ENCODE results near the gene CAMSAP2.
"Not testable (repeated sequence)": the region's sequence is repeated elsewhere in the genome, so short reads cannot be mapped to it uniquely, and the experiment has no call there.

Gene CAMSAP2

DNA sequence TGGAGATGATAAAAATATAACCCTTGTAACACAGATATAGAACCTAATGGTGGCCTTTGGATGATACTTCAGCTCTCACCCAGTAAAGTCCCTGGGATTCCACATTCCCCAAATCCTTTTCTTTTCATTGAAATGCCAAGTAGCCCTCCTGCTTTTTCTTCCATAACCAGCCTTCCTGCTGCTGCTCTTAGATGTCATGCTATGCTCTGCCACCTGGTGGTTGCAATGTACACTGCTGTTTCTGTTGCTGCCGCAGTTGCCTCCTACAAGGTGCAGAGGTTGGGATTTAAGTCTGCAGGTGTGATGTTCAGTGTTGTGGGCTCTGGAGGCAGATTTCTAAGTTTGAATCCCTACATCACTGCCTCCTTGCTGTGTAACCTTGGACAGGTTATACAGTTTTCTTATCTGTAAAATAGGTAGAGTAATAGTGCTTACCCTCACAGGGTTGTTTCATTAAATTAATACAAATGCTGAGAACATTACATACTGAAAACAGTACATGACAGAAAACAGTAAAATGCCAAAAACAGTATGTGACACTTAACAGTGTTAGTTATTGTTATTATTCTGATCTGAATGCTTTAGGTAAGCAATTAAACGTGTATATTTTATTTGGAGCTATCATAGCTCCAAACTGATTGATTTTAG, 64.3 kb downstream of the CAMSAP2 start:
- peak; percentile 71 for DNase-seq
- in situ Hi-C loops (cut with HindIII; ENCODE audit: low pct_ligation_motif_present, low sequenced_read_pairs), result no loop called here

GRCh38 chr1:200805719-200806118, 67.0 kb downstream of the CAMSAP2 start:
- Histone ChIP-seq H3K36me3 (replicated peaks) (peaks cover 6% of the 10 kb centered on the region), H3K27ac (no peak overlapping the region), H3K4me3 (ENCODE audit: low read depth, low read length) (no peak overlapping the region), H3K27me3 (replicated peaks) (no peaks in the 10 kb centered on the region)
- DNase-seq, result no peak
- in situ Hi-C loops (cut with HindIII; ENCODE audit: low pct_ligation_motif_present, low sequenced_read_pairs), result no loop called here
- TF ChIP-seq, protein P1, sequence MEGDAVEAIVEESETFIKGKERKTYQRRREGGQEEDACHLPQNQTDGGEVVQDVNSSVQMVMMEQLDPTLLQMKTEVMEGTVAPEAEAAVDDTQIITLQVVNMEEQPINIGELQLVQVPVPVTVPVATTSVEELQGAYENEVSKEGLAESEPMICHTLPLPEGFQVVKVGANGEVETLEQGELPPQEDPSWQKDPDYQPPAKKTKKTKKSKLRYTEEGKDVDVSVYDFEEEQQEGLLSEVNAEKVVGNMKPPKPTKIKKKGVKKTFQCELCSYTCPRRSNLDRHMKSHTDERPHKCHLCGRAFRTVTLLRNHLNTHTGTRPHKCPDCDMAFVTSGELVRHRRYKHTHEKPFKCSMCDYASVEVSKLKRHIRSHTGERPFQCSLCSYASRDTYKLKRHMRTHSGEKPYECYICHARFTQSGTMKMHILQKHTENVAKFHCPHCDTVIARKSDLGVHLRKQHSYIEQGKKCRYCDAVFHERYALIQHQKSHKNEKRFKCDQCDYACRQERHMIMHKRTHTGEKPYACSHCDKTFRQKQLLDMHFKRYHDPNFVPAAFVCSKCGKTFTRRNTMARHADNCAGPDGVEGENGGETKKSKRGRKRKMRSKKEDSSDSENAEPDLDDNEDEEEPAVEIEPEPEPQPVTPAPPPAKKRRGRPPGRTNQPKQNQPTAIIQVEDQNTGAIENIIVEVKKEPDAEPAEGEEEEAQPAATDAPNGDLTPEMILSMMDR (IDR thresholded peaks at IDR 0.05; ENCODE audit: low read depth, low read length, missing control alignments), result no peak

More for the DNA sequence above, 64.3 kb downstream of the CAMSAP2 start:
- TF ChIP-seq, protein P1 (IDR thresholded peaks at IDR 0.05; ENCODE audit: low read depth, low read length, missing control alignments), result peak; percentile 98
- no peaks in the 10 kb centered on the region for H3K27me3 ChIP-seq (replicated peaks)
- H3K27ac ChIP-seq, result no peak overlapping the region
- no peak overlapping the region for H3K4me3 ChIP-seq (ENCODE audit: low read depth, low read length)
- H3K36me3 ChIP-seq (replicated peaks), result peaks cover 2% of the 10 kb centered on the region

GRCh38 chr1:200808846-200809245, 70.2 kb downstream of the CAMSAP2 start:
- Histone ChIP-seq H3K4me3 (ENCODE audit: low read depth, low read length) (no peak overlapping the region), H3K36me3 (replicated peaks) (peaks cover 6% of the 10 kb centered on the region), H3K27me3 (replicated peaks) (no peaks in the 10 kb centered on the region), H3K27ac (no peak overlapping the region)
- in situ Hi-C loops (cut with HindIII; ENCODE audit: low pct_ligation_motif_present, low sequenced_read_pairs), result no loop called here
- DNase-seq, result no peak
- TF ChIP-seq, protein P1 (IDR thresholded peaks at IDR 0.05; ENCODE audit: low read depth, low read length, missing control alignments), result no peak

DNA sequence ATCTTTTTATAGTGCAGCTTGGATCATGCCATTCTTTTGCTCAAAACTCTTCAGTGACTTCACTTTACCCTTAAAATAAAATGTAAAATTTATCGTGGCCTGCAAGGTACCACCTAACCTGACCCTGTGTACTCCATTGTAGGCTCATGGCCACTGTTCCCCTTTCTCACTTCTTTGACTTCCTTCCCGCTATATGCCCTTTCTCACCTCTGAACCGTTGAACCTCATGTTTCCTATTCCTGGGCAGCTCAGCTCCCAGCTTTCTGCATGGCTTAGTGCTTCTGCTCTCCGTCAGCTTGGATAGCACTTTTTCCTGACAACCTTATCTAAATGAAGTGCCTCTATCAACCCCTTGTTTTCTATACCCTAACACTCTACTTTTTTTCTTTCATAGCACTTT, 73.0 kb downstream of the CAMSAP2 start:
- no peak for DNase-seq
- no peaks in the 10 kb centered on the region for H3K27me3 ChIP-seq (replicated peaks)
- no peak overlapping the region for H3K27ac ChIP-seq
- no peak overlapping the region for H3K4me3 ChIP-seq (ENCODE audit: low read depth, low read length)
- in situ Hi-C loops (cut with HindIII; ENCODE audit: low pct_ligation_motif_present, low sequenced_read_pairs), result no loop called here
- TF ChIP-seq, protein P1 (IDR thresholded peaks at IDR 0.05; ENCODE audit: low read depth, low read length, missing control alignments), result no peak
- peaks cover 14% of the 10 kb centered on the region for H3K36me3 ChIP-seq (replicated peaks)

DNA sequence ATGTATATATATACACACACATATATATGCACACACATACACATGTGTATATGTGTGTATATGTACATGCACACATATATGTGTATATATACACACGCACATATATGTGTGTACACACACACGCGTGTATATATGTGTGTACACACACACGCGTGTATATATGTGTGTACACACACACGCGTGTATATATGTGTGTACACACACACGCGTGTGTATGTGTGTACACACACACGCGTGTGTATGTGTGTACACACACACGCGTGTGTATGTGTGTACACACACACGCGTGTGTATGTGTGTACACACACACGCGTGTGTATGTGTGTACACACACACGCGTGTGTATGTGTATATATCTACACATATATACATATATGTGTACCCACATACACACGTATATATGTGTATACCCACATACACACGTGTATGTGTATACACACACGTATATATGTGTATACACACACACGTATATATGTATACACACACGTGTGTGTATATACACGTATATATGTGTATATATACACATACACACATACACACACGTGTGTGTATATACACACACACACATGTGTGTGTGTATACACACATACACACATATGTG, 78.0 kb downstream of the CAMSAP2 start:
- H3K27me3 ChIP-seq (replicated peaks); H3K4me3 ChIP-seq (ENCODE audit: low read depth, low read length); H3K27ac ChIP-seq; H3K36me3 ChIP-seq (replicated peaks); in situ Hi-C loops (cut with HindIII; ENCODE audit: low pct_ligation_motif_present, low sequenced_read_pairs); DNase-seq: not testable (repeated sequence)

DNA sequence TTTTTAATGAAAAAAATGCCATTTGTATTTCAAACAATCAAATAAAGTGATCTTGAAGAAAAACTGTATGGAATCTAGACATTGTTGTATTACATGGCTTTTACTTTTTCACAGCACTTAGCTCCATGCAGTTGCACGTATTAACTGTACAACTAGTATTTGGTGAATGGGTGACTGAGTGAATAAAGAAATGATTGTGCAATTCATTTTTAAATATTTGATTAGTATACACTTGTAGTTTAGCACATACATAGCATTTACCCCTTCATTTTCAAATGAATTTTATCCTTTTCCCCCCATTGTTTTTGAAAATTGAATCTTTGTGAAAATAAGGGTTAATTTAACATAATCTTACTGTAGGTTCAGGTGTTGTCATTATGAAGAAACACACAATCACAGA, 79.6 kb downstream of the CAMSAP2 start:
- DNase-seq, result no peak
- Histone ChIP-seq H3K4me3 (ENCODE audit: low read depth, low read length) (no peak overlapping the region), H3K36me3 (replicated peaks) (peaks cover 8% of the 10 kb centered on the region), H3K27me3 (replicated peaks) (no peaks in the 10 kb centered on the region), H3K27ac (no peak overlapping the region)
- in situ Hi-C loops (cut with HindIII; ENCODE audit: low pct_ligation_motif_present, low sequenced_read_pairs), result no loop called here
- TF ChIP-seq, protein P1 (IDR thresholded peaks at IDR 0.05; ENCODE audit: low read depth, low read length, missing control alignments), result no peak
